GM12878 (cell line): ENCODE results near the gene TUT1. TPM values are rescaled to one million over a fixed set of nuclear protein-coding genes. Genes with fewer than 3 reads are reported as not detected.

Source experiments
- ATAC-seq: fragments of 200-7000 bp; cut with Tn5 transposase; 3 replicates; pipeline ENCODE4 v1.9.1; 2020; ENCODE audit warnings: mild to moderate bottlenecking, moderate library complexity
- BruUV-seq: library from RNA; stranded (reverse); fragments of 400-500 nt; replicated peaks from 2 replicates; lab custom pipeline; 2021; lab: Mats Ljungman, UMichigan
- CTCF ChIA-PET: fragments of 300-600 bp; sonication (Branson Sonifier 250); formaldehyde crosslinking; extraction: SDS; loops from one replicate; lab custom pipeline; 2021; ENCODE audit warnings: inconsistent platforms; lab: Yijun Ruan, JAX
- POLR2A ChIA-PET: fragments of 350-600 bp; formaldehyde crosslinking; extraction: SDS; loops from one replicate; lab custom pipeline; 2021; ENCODE audit warnings: inconsistent platforms; lab: Charles Lee
- RAD21 ChIA-PET: fragments of 300-600 bp; sonication (Branson Sonifier 250); formaldehyde crosslinking; loops from one replicate; lab custom pipeline; 2023; ENCODE audit warnings: antibody characterized with exemption; ENCODE audit not compliant: unreplicated experiment; lab: Charles Lee
- SMC1A ChIA-PET: fragments of 300-600 bp; sonication (Branson Sonifier 250); formaldehyde crosslinking; loops from one replicate; lab custom pipeline; 2023; ENCODE audit not compliant: unreplicated experiment, uncharacterized antibody; lab: Charles Lee
- DNase-seq: peaks from one replicate; pipeline ENCODE4 v3.0.0-alpha.2; 2011; ENCODE audit warnings: low read depth, low spot score
- FAIRE-seq: peaks from 3 replicates; lab custom pipeline; 2011; peaks lifted over from hg19 to GRCh38; lab: Jason Lieb, UNC
- H2AFZ ChIP-seq: 2 replicates; pipeline ENCODE4 v1.6.0; 2011; ENCODE audit warnings: low read depth, low read length, control low read depth; ENCODE audit not compliant: control insufficient read depth
- H3K27ac ChIP-seq: 2 replicates; pipeline ENCODE4 v1.5.1; 2011; ENCODE audit warnings: control low read depth; ENCODE audit not compliant: control insufficient read depth, insufficient read depth
- H3K27me3 ChIP-seq, 2 experiments: replicated peaks in 1 of 2; 2 replicates each; pipeline versions ENCODE4 v1.6.0 to v1.6.1; 2011; ENCODE audit warnings: low read length in 1 of 2; ENCODE audit not compliant: control insufficient read depth in 2 of 2, insufficient read depth in 2 of 2
- H3K36me3 ChIP-seq, 2 experiments: 2 replicates each; pipeline ENCODE4 v1.5.1; 2011; ENCODE audit warnings: low read length in 1 of 2; ENCODE audit not compliant: control insufficient read depth in 2 of 2, insufficient read depth in 2 of 2
- H3K4me1 ChIP-seq: 2 replicates; pipeline ENCODE4 v1.6.1; 2011; ENCODE audit warnings: mild to moderate bottlenecking, low read length, moderate library complexity, mixed read lengths; ENCODE audit not compliant: control insufficient read depth, insufficient read depth
- H3K4me2 ChIP-seq: 2 replicates; pipeline ENCODE4 v1.6.0; 2011; ENCODE audit warnings: control low read depth; ENCODE audit not compliant: control insufficient read depth, insufficient read depth
- H3K4me3 ChIP-seq: fragments of 200-600 bp; sonication (generic); 2 replicates; pipeline ENCODE4 v1.5.1; 2016
- H3K79me2 ChIP-seq: 2 replicates; pipeline ENCODE4 v1.6.0; 2011; ENCODE audit warnings: low read length; ENCODE audit not compliant: control insufficient read depth, insufficient read depth
- H3K9ac ChIP-seq: 2 replicates; pipeline ENCODE4 v1.8.0; 2011; ENCODE audit warnings: low read length, control low read depth, mixed read lengths; ENCODE audit not compliant: control insufficient read depth, insufficient read depth
- H3K9me3 ChIP-seq: replicated peaks from 3 replicates; pipeline ENCODE4 v1.5.1; 2011; ENCODE audit warnings: mild to moderate bottlenecking, low read length; ENCODE audit not compliant: control insufficient read depth, insufficient read depth
- H4K20me1 ChIP-seq: 2 replicates; pipeline ENCODE4 v1.6.0; 2011; ENCODE audit not compliant: control insufficient read depth, insufficient read depth
- ATF2 ChIP-seq: IDR thresholded peaks from 2 replicates; pipeline ENCODE4 v1.6.1; 2012; ENCODE audit warnings: low read length, inconsistent platforms
- E2F4 ChIP-seq: IDR thresholded peaks from 2 replicates; pipeline ENCODE4 v1.6.1; 2012; ENCODE audit warnings: low read depth, low read length, improper control_type of control experiment
- GABPA ChIP-seq: IDR thresholded peaks from 2 replicates; pipeline ENCODE4 v1.6.1; 2014; ENCODE audit warnings: antibody characterized with exemption, low read depth, mild to moderate bottlenecking, inconsistent platforms
- IKZF2 ChIP-seq, 2 experiments: fragments of 450-650 bp; IDR thresholded peaks; 2 replicates each; pipeline ENCODE4 v1.6.1; 2017; ENCODE audit warnings: mild to moderate bottlenecking in 2 of 2, moderate library complexity in 2 of 2
- POLR2AphosphoS5 ChIP-seq: IDR thresholded peaks from 2 replicates; pipeline ENCODE4 v1.6.1; 2011; ENCODE audit warnings: mild to moderate bottlenecking, low read length, inconsistent platforms
- RELA ChIP-seq: fragments of 450-650 bp; IDR thresholded peaks from 2 replicates; pipeline ENCODE4 v1.8.0; 2014; ENCODE audit warnings: borderline replicate concordance; ENCODE audit not compliant: partially characterized antibody
- WGBS: methylation state at CpG from one replicate; pipeline ENCODE4 v1.1.6; 2016; ENCODE audit warnings: low lambda C conversion rate; ENCODE audit not compliant: insufficient replicate concordance, insufficient coverage; ENCODE audit errors: missing lambda C conversion rate; 5-methylcytosine and 5-hydroxymethylcytosine counted together
- in situ Hi-C: fragments of 300-500 bp; cut with MboI; formaldehyde crosslinking; loops from 9 replicates; pipeline ENCODE4 v1.14.3; 2018; ENCODE audit warnings: mixed read lengths
- intact Hi-C: fragments of 100-400 bp; cut with micrococcal nuclease; formaldehyde crosslinking; loops from one replicate; pipeline ENCODE4 v1.14.2; 2022; ENCODE audit not compliant: unreplicated experiment
- polyA plus RNA-seq, 11 experiments: library from polyadenylated mRNA; depleted of rRNA in 4 of 11; unstranded in 6 of 11; stranded (reverse) in 5 of 11; fragments of >200 nt; fragmentation: Nextera tagmentation in 4 of 11; fragmentation: Illumina TruSeq in 1 of 11; extraction: Ambion mirVana in 4 of 11; extraction: Trizol in 1 of 11; gene quantifications; 1 replicate in 1 of 11; 2 replicates in 10 of 11; pipeline versions ENCODE4 v1.2.1 to v1.2.3, GENCODE V29; 2011 to 2016; ENCODE audit warnings: inconsistent platforms in 2 of 11, missing spikeins in 2 of 11, low read depth in 1 of 11
- total RNA-seq, 4 experiments: library from RNA; depleted of rRNA in 3 of 4; stranded (reverse); fragments of >200 nt in 3 of 4; fragmentation: Illumina TruSeq in 1 of 4; extraction: Trizol in 1 of 4; gene quantifications; 2 replicates each; pipeline versions ENCODE4 v1.2.1 to v1.2.3, GENCODE V29; 2013 to 2021

The TUT1 gene
- total and polyA plus RNA-seq, 10 of the 15 experiments (the other 5 are each of a cell fraction or from before 2014, with no cell fraction given) = 1.1 to 29.9 (median 16.2) TPM

GRCh38 chr11:62605902-62606301 is 14.6 kb upstream of the TUT1 start:
- no peak for ATAC-seq
- H3K4me2 ChIP-seq = no peak overlapping the region
- TF ChIP-seq IKZF2 (IDR thresholded peaks at IDR 0.05) = no peak
- TF ChIP-seq RELA = no peak
- TF ChIP-seq POLR2AphosphoS5 = no peak
- TF ChIP-seq E2F4 = no peak
- TF ChIP-seq ATF2 = no peak
- no peak for TF ChIP-seq GABPA
- ChIA-PET RAD21 (no interaction called here), SMC1A (interaction anchor here (0.7 kb wide), 1 partner anchor 182 kb away, joined by 3 read pairs; no protein-coding TSS in a partner anchor), CTCF (interaction anchor here (1.7 kb wide), 1 partner anchor 88 kb away, joined by 4 read pairs; no protein-coding TSS in a partner anchor), POLR2A (no interaction called here)
- H3K9ac ChIP-seq = no peak overlapping the region
- 98% methylated on average over 15 of the region's 15 CpGs for WGBS
- in situ Hi-C loops = no loop called here
- intact Hi-C loops = no loop called here
- no peak for DNase-seq
- H3K4me3 ChIP-seq = no peak overlapping the region
- H3K27ac ChIP-seq = no peak overlapping the region
- peaks cover 10% of the 10 kb centered on the region for H3K4me1 ChIP-seq
- no peaks in the 10 kb centered on the region for H3K9me3 ChIP-seq
- H2AFZ ChIP-seq = no peak overlapping the region
- H3K79me2 ChIP-seq = peaks cover 13% of the 10 kb centered on the region
- no peak for FAIRE-seq
- H3K36me3 ChIP-seq = peaks cover 3 to 9% of the 10 kb centered on the region in 2 experiments; a peak in 3 of 4 replicates
- BruUV-seq = no TSS peak
- no peaks in the 10 kb centered on the region for H3K27me3 ChIP-seq
- no peaks in the 10 kb centered on the region; the same call in 1 of the 2 replicates for H4K20me1 ChIP-seq
